Occipital lobe (tissue), 2 donors: ENCODE data around the gene B4GALT5. TPM values are rescaled to one million over a fixed set of nuclear protein-coding genes. Genes with fewer than 3 reads are reported as not detected.
"Not testable (repeated sequence)": the region's sequence is repeated elsewhere in the genome, so short reads cannot be mapped to it uniquely, and the experiment has no call there.

ENCODE experiments used
- DNase-seq: peaks from one replicate; lab custom pipeline; 2025; lab: John Stamatoyannopoulos, UW
- total RNA-seq: library from RNA; depleted of rRNA; stranded (reverse); fragments of >200 nt; gene quantifications from one replicate; pipeline ENCODE4 v1.2.3, GENCODE V29; 2014

The B4GALT5 gene
- total RNA-seq, 1 donor from 2014 or later, result 59.3 TPM

DNA sequence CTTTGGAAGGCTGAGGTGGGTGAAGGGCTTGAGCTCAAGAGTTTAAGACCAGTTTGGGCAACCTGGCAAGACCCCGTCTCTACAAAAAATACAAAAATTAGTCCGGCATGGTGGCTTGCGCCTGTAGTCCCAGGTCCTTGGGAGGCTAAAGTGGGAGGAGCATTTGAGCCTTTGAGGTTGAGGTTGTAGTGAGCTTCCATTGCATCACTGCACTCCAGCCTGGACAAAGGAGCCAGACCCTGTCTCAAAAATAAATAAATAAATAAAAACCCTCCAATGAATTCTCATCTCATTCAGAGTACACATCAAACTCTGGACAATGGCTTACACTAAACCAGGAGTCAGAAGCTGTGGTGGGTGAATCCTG, 31.8 kb downstream of the B4GALT5 start:
- no peak for DNase-seq

DNA sequence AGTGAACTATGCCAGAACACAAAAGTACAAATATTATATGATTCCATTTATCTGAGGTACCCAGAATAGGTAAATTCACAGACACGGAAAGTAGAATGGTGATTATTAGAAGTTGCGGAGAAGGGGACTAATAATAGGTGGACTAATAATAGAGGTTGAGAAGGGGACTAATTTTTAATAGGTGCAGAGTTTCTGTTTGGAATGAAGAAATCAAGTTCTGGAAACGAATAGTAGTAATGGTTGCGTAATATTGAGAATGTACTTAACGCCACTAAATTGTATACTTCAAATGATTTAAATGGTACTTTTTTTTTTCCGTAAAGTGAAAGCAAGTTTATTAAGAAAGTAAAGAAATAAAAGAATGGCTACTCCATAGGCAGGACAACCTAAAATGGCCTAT, 33.2 kb downstream of the B4GALT5 start:
- no peak for DNase-seq

DNA sequence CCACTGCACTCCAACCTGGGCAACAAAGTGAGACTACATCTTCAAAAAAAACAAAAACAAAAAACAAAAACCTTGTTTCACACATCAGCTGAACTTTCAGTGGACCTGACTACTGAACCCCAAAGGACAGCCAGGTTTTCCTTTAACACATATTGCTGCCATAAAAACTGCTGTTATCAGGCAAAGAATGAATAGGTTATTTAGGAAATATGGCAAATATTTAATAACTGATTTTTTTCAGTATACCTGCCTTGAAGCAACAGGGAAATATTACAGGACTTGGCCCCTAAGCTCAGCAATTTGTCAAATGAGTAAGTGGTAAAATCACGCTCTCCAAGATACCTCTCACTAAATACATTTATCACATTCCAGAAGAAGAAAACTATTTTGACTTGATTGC, 34.0 kb downstream of the B4GALT5 start:
- no peak for DNase-seq

DNA sequence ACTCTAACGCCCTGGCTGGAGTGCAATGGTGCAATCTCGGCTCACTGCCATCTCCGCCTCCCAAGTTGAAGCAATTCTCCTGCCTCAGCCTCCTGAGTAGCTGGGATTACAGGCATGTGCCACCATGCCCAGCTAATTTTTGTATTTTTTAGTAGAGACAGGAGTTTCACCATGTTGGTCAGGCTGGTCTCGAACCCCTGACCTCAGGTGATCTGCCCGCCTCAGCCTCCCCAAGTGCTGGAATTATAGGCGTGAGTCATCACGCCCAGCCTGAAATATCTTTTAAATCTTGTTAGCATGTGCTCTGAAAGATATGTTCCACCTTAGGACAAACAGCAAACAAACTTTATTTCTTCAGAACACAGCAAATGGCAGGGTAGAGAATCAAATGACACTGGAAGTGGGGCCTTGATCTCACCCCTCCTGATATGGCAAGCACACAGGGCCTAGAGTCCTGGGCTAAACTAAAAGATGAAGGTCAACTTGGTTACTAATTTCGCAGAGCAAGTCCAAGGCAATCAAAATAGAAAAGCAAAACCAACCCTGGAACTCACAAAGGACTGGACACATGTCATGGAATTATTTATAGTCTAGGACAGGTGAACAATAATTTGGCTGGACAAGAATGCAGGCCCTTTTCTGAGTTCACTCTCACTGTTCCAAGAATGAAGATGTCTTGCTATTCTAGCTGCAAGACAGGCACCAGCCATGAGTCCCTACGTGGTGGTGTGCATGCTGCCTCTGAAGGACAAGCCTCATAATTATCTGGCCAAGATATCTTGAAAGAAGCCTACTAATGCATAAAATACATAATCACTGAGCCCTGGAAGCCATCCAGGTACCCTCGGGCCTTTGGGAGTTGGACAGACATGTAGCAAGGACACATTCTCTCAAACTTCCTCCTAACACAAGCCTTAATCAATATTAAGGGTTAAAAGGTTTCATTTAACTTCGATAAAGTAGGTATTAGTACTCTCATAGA, 35.6 kb downstream of the B4GALT5 start:
- no peak for DNase-seq

DNA sequence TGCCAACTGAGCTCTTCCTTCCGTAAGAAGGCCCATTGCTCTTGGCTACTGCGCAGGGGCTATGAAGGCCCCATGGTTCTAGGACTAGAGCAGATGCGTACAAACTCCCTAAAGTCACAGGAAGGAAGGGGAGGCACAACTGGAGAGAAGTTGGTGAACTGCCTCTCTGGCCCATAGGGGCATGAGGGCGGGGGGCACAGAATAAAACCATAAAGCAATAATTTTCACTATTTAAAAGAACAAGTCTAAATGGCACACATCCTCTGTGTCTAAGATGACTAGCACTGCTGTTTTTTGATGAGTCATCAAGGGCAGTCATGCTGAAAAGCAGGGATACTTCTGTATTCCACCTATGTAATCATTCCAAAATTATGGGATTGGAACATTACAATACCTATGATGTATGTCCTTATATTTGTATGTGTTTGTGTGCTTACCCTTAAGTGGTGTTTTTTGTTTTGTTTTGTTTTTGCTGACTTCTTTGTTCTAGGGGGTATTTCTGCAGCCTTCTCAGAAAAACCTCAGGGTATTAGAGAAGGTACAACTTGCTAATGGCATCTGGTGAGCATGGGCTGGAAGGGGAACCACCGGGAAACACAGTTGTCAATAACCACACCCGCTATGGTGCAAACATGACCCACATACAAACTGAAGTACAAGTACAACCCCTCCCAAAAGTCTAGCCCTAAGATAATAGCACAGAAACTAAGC, 36.9 kb downstream of the B4GALT5 start:
- DNase-seq, result no peak

DNA sequence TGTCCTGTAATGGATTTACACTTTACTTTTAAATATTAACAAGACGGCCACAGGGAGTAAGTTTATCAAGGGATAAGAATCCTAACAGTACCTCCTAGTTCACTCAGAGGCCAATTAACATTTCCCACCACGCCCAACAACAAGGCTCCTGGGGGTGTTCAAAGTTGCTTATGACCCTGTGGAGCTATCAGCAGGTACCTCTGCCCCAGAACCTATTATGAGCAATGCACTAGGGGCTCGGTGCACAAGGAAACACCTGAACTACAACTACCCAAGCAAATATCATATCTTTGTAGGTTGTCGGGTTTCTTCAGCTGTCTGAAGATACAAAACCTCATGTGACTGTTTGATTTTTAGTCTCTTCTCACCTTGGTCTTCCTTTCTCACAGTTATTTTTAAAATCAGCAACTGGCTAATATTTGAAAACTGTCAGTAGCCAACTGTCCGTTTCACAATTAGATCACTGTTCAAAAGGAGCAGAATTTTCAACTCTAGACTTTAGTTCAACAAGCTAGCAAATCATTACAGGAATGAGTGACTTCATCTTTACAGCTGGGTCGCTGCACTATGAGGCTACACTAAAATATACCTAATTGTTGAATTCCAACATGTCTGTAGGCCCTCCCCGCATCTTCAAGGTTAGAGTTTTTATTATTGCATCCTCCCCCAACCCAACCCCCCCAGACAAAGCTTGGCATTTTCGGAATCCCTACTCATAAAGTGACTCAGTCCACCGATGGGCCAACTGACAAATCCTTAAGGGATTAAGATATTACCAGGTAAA, 38.1 kb downstream of the B4GALT5 start:
- DNase-seq, result no peak

DNA sequence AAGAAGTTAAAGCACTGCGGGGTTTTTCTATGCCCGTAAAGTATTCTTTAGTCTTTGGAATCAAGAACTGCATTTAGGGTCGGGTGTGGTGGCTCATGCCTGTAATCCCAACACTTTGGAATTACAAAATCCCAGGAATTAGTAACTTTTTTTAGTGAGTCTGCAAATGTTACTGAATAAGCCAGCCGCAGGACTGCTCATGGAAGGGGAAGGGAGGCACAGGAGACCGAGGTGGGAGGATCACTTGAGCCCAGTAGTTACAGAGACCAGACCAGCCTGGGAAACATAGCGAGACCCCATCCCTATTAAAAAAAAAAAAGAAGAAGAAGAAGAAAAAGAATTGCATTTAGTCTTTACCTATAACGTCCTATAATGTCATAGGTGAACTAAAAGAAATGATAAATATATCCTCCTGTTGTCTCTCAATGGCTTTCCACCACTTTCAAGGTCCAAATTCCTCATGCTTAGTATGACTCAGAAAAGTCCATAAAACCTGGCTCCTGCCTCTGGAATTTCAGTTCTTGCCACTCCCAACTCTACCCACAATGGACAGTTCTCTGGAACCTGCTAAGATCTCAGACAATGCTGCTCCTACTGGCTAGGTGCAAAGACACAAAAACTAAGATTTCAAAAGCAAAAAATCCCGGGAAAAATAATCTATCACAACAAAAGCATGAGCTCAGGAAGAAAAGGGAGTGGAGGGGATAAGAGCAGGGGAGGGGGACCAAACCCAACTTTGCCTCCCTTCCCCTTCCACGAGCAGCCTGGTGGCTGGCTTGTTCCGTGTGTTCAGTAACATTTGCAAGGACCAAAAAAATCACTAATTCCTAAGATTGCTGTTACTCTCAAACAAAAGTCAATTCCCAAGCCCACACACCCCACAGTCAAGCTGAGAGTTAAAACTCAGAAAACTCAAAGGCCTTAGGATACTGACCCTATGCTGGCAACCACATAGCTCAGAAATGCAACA, 39.0 kb downstream of the B4GALT5 start:
- DNase-seq, result no peak

DNA sequence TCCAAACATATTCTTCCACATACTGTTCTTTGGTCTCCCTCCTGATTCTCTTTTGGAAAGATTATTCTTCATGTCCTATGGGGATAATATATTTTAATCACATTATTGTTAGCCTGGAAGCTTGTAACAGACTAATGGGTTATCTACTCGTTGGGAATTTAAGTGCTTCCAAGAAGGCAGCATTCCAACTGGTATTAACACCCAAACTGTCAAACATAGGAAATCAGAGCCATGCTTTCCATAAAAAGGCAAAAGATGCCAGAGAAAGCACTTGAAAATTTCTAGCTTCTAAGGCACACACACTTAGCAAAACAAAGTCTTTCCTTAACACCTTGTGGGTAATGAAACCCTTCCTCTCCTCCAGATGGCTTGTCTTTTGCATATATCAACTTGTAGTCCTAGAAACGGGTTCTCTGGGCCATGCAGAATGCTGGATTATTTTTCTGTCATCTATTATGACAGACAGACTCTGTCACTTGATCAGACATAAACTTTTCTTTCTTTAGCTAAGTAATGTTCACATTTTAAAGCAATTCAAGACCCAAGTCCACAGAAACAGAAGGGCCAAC, 41.5 kb downstream of the B4GALT5 start:
- no peak for DNase-seq

DNA sequence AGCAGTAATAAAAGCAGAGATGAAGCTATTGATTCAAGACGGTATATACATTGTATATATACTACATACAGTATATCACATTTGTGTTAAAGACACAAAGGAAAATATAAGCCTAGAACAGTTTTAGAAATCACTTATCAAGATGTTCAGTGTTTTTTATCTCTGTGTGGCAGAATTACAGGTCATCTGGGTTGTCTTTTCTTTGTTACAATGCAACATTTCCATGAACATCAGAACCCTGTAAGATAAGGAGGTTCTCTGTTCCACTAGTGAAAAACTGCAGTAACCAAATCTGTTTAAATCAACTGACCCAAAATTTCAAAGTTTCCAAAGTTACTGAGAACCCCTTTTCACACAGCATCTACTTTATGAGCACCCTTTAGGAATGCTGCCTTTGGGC, 42.2 kb downstream of the B4GALT5 start:
- DNase-seq, result no peak

DNA sequence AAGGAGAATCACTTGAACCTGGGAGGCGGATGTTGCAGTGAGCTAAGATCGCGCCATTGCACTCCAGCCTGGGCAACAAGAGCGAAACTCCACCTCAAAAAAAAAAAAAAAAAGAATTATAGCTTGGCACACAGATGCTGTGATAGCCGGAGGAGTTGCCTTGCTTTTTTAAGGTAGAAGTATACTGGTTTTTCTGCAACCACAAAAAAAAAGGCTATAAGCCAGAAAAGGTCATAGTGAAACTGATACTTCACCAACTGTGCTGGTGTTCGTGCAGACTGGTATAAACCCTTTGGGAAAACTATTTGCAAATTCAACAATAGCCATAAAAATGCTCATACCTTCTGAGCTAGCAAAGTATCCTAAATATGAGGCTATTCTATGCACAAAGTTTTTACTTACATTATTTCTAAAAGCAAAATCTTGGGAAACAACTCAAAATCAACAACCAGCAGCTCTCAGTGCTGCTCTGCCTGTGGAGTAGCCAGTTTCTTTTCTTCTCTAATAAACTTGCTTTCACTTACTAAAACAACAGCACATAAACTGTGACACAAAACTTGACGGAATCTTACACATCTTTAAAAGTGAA, 44.0 kb downstream of the B4GALT5 start:
- DNase-seq, result no peak

DNA sequence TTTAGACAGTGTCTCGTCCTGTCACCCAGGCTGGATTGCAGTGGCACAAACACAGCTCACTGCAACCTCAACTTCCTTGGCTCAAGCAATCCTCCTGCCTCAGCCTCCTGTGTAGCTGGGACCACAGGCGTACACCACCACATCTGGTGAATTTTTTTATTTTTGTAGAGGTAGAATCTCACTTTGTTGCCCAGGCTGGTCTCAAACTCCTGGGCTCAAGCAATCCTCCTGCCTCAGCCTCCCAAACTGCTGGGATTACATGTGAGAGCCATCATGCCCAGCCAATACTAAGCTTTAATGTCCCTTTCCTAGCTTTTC, 44.8 kb downstream of the B4GALT5 start:
- DNase-seq, result not testable (repeated sequence)

DNA sequence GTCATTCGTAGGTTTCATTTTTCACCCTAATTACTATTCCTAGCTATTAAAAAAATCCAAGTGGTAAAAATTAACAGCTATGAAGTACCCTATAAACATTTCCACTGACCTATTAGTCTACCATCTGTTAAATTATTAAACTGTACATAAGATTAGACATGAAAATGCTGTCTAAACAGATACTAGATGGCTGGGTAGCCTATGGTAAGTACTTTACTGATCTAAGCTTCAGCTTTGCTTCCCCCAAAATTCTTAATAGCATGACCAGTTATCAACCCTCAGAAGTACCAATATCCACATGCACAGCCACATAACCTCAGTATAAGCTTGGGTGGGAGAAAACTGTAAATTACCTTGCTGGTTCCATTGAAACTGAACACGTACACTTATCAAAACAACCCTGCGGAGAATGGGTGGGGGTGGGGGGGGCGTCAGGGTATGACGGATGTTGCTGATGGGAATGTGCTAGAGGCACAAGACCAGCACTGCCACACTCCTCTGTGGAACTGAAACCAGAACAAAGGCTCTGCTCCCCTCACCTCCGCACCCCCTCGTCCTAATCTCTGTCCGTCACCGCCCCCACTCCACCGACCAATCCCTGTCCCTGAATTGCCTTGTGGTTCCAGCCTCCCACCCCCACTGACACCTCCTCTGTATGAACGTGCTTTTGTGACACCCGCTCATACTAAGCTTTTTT, 45.3 kb downstream of the B4GALT5 start:
- DNase-seq, result no peak

DNA sequence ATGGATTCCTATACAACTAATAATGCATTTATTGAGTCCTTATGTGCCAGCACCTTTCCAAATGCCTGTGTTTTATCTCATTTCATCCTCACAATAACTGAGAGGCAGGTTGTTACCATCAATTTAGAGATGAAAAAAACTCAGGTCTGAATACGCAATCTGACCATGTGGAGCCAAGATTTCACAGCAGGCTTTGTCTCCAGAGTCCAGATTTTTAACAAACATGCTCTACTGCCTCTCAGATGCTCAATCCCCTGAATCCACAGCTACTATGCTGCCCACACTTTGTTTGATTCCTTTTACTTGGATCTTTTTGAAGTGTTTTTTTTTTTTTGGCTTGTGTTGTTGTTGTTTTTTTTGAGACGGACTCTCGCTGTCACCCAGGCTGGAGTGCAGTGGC, 46.8 kb downstream of the B4GALT5 start:
- no peak for DNase-seq

DNA sequence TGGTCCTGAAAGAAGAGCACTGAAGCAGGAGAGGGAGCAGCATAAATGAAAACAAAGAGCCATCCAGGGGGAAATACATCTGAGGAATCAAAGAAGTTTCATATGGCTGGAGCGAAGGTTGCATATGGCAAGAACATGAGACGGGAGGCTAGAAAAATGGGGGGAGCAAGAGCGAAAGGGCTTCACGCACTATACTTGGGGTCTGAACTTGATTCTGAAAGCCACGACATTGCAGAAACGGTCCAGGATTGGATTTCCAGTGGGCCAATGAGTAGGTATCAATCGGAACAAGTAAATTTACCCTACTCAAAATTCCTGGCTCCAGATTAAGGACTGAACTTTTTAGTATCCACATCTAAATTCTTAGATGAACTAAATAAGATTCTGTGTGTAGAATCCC, 47.9 kb downstream of the B4GALT5 start:
- no peak for DNase-seq

DNA sequence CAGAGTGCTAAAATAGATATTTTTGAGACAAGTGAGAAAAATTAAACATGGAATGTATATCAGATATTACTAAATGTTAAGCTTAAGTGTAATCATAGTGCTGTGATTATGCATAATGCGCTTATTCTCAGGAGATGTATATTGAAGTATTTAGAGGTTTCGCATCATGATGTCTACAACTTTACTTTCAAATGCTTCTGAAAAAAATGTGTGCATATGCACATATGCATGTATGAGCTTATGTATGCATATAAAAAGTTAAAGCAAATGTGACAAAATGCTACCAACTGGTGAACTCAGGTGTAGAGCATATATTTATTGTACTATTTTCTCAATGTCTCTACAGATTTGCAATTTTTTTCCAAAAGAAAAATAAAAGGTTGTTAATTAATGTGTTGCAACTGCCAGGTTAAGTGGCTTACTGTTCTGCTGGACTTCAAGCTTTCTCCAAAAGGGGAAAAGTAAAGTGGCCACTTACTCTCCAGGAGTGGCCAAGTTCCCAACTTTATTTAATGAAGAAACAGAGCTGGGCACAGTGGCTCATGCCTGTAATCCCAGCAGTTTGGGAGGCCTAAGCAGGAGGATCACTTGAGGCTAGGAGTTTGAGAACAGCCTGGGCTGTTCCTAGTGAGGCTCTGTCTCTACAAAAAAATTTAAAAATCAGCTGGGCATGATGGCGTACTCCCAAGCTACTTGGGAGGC, 48.9 kb downstream of the B4GALT5 start:
- DNase-seq, result no peak

DNA sequence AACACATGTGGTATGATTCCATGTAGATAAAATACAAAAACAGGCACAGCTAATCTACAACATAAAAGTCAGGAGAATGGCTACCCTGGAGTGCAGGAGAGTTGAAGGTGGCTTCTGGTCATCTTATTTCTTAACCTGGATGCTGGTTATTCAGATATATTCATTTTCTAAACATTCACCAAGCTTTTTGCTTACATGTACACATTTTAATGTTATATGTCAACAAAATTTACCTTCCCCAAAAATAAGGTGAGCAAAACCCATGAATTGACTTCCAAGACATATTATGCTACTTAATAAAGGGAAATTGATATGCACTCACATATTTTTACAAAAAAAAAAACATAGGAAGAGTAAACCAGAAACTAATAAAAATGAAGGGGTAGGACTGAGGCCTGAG, 50.6 kb downstream of the B4GALT5 start:
- no peak for DNase-seq

DNA sequence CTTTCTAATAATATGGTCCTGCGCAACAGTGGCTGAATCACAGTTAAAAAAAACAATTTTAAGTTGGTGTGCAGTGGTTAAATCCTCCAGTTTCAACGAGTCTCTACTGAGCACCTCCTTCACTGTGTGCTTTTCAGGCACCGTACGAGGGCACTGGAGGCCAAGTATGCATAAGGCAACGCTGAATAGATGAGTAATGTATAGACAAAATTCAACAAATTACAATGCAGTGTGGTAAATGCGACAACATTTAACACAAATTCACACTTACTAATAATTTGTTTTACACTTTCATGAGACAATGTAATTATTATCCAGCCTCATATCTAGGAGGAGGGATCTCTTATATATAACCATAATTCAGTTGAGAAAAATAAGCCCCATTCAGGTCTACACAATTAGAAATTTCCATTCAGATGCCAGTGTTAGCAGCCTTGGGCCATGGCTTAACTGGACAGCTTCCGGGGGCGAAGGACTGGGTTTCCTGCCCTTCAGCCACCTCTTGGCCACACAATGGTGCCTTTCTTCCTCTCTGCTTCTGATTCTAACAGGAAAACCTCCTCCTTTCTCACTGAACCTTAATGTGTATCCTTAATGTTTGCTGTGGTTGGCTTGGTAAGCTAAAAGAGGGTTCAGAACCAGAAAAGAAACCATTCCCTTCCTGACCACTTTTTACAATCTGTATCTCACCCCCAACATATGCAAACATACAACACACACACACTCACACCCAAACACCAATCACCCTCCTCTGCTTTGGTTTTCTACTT, 51.9 kb downstream of the B4GALT5 start:
- no peak for DNase-seq

DNA sequence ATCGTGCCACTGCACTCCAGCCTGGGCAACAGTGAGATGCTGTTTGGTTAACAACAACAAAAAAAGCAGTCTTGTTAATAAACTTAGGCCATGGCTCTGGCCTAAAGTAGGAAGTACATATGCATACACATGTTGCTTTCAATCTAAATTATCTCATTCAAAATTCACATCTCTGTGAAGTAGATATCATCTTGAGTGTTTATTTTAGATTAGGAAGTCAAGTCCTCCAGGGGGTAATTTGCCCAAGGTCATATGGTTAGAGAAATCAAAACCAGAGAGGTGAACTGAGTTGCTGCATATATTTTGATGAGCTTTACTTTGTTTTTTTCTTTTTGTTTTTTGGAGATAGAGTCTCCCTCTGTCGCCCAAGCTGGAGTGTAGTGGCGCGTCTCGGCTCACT, 52.8 kb downstream of the B4GALT5 start:
- no peak for DNase-seq
